HG02588 (cell line): Measurements from ENCODE around the gene SYNJ2.

ENCODE experiments used
- ATAC-seq: cut with Tn5 transposase; IDR thresholded peaks from one replicate; pipeline ENCODE4 v1.9.1; 2021; ENCODE audit warnings: mild to moderate bottlenecking, moderate library complexity; ENCODE audit not compliant: unreplicated experiment

SYNJ2 gene

GRCh38 chr6:157997893-157998608 is 16.4 kb downstream of the SYNJ2 start:
- no peak for ATAC-seq

DNA sequence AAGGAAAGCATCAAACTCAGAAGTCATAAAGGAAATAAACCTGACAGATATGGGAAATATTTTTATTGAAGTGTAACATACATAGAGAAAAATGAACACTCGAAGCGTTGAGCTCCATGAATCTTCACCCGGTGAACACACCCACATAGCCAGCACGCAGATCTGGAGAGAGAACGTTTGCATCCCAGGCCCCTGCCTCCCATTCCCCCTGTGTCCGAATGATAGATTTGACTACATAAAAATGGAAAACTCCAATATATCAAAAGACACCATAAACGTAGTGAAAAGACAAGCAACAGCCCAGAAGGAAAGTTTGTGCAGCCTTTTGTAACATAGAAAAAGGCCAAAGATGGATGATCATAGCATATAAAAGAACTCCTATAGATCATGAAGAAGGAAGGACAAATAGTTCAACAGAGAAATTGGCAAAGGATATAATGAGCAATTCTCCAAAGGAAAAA is 17.1 kb downstream of the SYNJ2 start:
- no peak for ATAC-seq

- no peak for ATAC-seq
Measured at GRCh38 chr6:157999168-158000051, 17.7 kb downstream of the SYNJ2 start.

DNA sequence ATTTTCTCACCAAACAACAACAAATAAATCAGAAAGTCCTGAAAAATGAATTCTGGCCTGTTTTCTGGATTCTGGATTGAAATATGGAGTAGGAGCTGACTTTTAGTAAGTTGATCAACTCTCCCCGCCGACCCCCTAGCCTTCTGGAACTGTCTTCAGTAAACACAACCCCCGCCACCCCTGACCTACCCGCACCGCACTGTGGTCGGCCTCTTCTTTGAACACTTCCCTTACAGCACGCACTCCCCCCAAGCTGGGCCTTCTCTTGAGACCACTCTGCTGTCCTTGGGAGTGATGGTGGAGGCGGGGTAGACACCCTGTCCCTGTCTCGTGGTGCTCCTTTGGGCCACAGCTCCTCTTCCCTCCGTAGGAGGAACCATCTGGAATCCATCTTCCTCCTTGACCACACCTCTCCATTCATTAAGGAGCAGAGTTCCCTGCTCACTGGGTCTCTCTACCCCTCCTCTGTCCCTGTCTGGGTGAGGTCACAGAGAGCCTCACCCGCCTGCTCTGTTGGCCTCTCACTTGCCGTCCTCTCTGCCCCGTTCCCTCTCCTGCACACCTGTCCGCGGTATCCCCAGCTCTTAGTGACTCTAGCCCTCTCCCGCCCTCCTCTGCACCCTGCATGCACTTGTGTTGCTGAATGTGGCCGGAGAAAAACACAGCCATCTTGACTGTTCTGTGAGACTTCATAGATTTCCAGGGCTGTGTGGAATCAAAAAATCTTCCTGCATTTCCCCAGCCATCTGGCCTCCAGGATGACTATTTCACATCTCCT is 19.1 kb downstream of the SYNJ2 start:
- ATAC-seq: no peak

- ATAC-seq: no peak
Measured at GRCh38 chr6:158002249-158002950, 20.7 kb downstream of the SYNJ2 start.

- ATAC-seq: no peak
Measured at GRCh38 chr6:158002951-158003853, 21.5 kb downstream of the SYNJ2 start.

GRCh38 chr6:158003910-158004700 is 22.4 kb downstream of the SYNJ2 start:
- ATAC-seq: no peak

DNA sequence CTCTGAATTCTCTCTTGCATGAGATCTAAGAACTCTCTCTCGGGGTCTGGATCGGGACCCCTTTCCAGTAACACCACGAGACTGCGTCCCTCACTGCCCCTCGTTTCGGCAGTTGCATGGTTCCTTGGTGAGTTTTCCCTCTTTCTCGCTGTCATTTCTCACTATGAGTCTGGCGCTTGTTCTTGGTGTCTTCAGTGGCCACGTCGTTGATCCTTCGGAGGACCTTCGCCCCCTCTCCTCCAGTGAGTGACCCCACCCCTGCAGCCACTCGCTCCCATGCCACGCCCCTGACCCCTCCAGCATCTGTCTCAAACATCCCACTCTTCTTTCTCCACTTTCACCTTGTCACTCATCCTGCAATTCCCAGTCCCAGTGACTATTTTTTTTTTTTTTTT is 23.0 kb downstream of the SYNJ2 start:
- ATAC-seq: no peak

DNA sequence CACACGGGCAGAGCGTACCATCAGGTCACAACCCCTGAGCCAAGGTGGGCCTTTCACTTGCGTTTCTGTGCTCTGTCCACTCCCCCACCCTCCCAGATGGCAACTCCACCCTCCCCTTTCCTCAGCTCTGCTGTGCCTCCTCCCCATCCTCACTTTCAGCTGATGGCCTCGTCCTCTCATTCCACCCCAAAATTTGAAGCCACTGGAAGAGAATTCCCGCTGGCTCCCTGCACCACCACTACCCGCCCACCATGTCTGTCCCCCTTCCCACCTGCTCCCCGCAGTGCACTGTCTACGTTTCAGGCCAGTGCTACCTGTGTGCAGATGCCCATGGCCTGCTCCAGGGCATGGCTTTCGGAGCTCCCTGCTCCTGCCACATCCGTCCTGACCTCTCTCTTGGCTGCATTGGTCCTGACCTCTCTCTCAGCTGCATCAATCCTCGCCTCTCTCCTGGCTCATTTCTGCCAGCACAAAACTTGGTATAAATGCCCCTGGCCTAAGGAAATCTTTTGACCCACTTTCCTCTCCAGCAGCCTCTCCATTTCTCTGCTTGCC is 24.0 kb downstream of the SYNJ2 start:
- ATAC-seq: no peak

GRCh38 chr6:158006331-158006730 is 24.7 kb downstream of the SYNJ2 start:
- ATAC-seq: no peak

GRCh38 chr6:158006821-158007570 is 25.3 kb downstream of the SYNJ2 start:
- no peak for ATAC-seq

DNA sequence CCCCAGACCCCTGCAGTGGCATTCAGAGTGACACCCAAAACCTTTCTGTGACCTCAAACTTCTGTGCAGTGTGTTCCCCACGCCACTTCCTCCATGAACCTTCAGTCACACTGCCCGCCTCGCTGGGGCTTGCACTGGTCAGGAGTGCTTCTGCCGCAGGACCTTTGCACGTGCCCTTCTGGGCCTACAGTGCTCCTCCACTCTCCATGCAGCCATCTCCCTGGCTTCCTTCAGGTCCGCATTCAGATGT is 27.1 kb downstream of the SYNJ2 start:
- ATAC-seq: no peak

DNA sequence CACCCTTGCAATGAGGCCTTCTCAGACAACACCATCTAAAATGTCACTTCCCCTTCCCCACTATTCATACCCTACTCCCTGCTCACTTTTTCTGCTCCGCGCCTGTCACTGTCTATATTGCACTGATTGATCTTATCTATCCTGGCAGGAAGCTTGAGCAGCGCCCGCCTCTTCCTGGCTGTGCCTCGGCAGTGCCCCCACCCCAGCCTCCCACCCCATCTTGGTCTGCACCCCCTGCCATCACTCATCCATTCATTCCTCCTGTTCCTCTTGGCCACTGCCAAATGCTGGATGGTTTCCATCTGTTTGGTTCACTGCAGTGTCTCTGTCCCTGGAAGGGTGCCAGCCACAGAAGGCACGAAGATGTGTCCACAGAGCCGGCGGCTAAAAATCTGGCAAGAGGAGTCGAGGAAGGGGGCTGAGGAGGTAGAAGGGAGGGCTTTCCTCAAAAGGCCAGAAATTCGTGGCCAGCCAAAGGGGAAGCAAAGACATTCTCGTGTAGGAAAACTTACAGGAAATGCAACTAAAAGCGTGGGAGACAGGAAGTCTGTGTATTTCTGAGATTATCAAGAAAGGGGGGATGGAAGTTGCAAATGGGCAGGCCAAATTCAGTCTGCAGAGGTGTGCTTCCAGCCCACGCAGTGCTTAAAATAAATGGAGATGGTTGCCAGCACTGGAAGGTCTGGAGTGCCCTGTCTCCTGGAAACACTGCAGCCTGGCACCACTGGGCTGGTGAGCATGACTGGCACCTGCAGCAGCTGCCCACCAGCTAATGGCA is 27.6 kb downstream of the SYNJ2 start:
- no peak for ATAC-seq

DNA sequence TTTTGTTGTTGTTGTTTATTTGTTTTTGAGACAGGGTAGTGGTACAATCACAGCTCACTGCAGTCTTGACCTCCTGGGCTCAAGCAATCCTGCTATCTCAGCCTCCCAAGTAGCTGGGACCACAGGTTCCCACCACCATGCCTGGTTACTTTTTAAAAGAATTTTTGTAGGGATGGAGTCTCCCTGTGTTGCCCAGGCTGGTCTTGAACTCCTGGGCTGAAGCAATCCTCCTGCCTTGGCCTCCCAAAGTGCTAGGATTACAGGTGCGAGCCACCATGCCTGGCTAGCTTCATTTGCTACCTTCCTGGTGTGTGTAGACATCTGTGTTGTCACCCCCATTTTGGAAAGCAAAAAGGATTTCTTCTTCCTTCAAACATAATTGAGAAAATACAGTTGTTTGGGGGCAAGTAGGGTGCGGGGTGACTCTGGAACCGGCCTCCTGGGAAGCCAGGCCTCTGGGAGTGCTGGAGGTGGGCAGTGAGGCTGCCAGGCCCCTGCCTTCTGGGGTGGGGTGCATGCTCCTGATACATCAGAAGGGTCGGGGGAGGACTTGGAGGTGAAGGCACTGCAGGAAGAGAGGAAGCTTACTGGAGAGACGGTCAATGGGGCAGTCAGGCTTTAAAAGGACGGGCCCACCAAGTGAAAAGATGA is 28.4 kb downstream of the SYNJ2 start:
- no peak for ATAC-seq

GRCh38 chr6:158010591-158011477 is 29.2 kb downstream of the SYNJ2 start:
- ATAC-seq: no peak

- ATAC-seq: no peak
Measured at GRCh38 chr6:158011478-158011920, 29.8 kb downstream of the SYNJ2 start.
